GM19023 (cell line): ENCODE data around the gene GRM8.
"Not testable (repeated sequence)": the region's sequence is repeated elsewhere in the genome, so short reads cannot be mapped to it uniquely, and the experiment has no call there.

Experiments used
- ATAC-seq: cut with Tn5 transposase; IDR thresholded peaks from one replicate; pipeline ENCODE4 v1.9.1; 2021; ENCODE audit warnings: mild to moderate bottlenecking, moderate library complexity; ENCODE audit not compliant: unreplicated experiment

GRM8 gene

DNA sequence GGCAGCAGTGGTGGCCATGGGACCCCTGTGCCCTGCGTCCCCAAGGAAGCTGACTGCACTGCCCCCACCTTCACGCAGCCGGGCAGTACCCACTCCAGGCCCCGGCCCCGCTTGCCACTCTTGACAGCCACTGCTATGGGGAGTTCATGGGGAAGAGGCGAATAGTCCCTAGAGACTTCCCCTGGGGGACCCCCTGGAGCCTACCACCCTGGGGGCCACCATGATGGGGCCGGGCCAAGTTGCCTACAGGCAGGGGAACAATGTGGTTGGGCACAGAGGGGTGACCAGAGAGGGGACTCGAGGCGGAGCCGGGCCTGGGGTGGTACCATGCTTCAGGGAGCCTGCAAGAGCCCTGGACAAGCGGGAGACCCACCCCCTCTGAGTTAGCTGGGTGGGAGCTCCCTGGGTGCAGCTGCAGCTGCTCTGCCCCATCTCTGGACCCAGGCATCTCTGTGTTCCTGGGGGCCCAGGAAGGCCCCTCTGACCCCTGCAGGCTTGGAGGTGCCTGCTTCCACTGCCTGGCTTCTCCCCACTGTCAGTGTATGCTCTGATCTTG is 567.6 kb downstream of the GRM8 start:
- no peak for ATAC-seq

DNA sequence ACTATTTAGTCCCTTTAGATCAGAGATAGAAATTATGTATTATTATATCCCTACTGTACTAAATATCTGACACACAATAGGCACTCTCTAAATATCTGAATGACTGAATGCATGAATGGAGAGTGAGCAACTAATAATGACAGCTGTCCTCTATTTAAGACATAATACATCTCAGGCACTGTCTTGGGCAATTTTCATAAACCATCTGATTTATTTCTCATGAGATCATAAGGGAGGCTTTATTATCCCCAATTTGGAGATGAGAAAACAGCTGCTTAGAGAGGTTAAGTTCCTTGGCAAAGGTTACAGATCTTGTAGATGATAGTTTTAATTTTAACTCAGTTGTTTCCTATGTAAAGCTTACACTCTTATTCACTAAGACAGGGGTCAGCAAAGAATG is 570.6 kb downstream of the GRM8 start:
- ATAC-seq = no peak

DNA sequence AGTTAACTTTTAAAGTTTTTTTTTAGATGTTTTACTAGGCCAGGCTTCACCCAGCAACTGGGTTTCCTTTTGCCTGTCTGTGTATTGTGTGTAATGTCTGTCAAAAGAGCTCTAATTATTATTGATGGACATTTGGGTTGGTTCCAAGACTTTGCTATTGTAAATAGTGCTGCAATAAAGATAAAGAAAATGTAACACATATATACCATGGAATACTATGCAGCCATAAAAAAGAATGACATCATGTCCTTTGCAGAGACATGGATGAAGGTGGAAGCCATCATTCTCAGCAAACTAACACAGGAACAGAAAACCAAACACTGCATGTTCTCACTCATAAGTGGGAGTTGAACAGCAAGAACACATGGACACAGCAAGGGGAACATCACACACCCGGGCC is 584.0 kb downstream of the GRM8 start:
- ATAC-seq = not testable (repeated sequence)

DNA sequence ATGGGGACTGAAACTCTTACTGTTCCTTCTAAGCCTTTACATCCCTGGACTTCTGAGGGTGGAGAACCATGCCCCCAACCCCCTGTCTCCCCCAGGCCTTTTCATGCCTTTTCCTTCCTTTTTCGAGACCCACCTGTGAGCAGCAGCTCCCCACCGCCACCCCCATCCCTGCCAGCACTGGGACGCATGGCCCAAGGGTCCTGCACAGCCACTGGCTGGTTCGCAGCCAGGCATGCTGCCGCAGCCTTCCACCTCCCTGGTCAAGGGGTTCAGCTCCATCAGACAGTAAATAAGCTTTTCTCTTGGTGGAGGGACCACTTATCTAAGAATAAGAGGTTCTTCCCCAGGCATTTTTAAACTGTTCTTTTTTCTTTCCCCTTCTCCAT is 584.4 kb downstream of the GRM8 start:
- ATAC-seq = no peak

DNA sequence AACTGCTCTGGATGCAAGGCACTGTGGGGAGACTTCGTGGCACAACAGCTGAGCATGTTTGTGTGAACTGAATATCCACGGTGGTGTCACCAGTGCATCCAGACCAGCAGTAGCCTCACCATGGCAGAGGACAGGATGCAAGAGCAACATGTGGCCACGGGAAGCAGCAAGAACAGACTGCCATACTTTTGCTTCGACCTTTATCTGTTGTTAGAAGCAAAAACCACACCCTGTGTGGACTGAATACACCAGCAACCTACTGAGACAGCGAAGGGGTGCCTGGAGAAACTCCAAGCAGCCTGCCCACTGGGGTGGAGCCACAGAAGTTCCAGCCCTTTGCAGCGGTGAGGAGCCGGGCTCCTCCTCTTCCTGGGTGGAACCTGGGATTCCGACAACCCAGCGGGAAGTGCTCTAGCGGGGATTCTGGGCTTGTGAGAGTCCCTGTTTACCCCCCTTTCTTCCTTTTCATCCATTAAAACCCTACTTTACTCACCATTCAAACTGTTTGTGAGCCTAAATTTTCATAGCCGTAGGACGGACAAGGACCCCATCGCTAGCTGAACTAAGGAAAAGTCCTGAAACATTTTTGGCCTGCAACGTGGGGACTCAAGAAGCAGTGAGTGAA is 584.9 kb downstream of the GRM8 start:
- no peak for ATAC-seq

DNA sequence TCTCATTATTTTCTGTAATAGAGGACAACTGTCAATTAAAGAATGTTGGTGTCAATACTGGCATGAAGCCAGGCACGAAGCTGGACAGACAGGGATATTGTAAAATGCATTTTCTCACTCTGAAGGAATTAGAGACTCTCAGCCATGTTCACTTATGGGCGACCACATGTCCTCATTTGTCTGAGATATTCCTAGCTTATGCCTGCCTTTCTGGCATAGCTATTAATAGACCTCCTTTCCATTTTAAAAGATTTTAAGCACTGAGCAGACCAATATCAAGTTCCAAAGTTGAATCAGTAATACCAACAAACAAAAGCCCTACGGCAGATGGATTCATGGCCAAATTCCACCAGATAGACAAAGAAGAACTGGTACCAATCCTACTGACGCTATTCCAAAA is 589.9 kb downstream of the GRM8 start:
- no peak for ATAC-seq

DNA sequence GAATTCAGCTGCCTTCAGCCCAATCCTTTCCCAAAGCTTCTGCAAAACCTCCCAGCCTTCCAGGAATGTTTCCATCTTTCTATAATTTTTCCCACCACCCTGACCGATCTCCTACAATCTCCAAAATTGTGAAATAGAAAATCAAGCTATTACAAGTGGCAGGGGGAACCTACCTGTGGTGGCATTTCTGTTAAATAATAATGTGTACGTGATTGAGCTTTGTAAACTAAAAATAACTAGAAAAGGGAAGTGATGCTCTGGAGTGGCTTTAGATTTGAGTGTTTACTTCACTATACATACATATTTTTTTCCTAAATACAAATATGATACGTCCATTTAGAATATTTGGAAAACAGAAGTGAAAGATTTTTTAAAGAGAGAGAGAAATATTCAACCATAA is 593.6 kb downstream of the GRM8 start:
- ATAC-seq = peak; percentile 47

DNA sequence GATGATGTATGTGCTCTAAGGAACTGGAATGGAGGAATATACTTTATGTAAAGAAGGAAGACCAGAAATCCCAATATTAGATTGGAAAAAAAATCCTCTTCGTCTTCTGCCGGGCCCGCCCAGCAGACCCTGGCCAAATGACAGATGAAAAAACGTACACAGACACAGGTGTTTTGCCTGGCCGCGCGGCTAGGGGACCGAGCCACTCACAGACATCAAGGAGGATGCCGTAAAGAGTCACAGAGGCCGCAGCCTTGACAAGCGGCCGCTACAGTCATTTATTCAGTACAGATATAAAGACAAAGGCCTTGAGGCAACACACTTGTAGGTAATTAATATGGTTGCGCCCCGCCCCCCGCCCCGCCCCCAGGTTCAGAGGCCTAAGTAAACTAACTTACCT is 594.1 kb downstream of the GRM8 start:
- ATAC-seq = peak; percentile 13

DNA sequence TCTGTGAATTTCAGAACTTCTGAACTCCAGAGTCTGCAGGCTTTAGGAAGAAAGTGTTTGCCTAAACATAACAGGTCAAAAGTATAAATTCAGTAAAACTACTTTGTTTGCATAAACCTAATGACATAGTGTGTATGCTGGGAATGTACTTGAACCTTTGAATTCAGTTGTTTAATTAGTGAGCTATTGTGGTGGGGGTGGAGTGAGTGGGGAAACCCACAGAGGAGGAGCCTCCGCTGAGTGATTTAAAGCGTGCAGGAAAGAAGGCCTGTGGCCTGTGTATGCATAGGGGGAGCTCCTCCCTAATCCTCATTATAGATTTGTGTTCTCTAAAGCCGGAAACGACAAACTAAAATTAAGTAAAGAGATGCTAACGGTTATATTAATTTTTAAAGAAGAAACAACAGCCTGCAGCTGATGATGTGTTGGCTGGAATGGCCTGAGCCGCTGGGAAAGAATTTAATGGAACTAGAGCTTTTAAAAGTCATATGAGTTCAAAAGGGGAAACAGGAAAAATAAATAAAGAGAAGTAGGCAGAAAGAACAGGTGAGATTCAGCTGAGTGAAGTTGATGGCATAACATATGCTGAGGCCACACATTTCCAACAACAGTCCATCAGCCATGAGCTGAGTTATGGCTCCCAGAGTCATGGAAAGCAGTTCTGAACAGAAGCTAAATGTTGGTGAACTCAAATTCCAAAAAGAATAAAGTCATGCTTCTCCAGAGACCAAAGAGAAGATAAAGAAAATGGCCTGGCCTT is 595.0 kb downstream of the GRM8 start:
- ATAC-seq = peak; percentile 95

DNA sequence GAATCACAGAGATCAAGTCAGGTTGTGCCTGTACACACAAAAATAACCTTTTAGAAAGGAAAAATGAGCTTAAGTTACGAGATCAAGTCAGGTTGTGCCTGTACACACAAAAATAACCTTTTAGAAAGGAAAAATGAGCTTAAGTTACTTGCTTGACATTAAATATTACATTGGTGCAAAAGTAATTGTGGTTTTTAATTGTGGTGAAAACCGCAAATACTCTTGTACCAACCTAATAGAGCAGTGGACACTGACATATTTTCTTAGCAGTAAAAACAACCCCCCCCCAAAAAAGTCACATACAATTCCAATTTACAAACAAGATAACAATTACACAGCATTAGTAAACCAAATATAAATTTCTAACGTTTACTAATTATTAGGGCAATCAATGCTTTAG is 595.6 kb downstream of the GRM8 start:
- peak; percentile 1 for ATAC-seq

DNA sequence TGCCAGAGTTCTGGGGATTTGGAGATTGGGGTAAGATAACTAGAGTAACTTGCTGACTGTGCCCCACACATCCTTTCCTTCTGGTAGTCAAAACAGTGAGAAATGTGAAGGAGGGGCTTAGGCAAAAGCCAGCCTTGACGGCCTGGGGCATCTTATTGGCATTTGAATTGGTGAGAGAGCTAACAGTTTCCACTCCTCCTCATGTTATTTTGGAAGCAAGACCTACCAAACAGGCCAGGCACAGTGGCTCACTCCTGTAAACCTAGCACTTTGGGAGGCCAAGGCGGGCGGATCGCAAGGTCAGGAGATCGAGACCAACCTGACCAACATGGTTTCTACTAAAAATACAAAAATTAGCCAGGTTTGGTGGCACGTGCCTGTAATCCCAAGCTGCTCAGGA is 596.6 kb downstream of the GRM8 start:
- ATAC-seq = no peak

DNA sequence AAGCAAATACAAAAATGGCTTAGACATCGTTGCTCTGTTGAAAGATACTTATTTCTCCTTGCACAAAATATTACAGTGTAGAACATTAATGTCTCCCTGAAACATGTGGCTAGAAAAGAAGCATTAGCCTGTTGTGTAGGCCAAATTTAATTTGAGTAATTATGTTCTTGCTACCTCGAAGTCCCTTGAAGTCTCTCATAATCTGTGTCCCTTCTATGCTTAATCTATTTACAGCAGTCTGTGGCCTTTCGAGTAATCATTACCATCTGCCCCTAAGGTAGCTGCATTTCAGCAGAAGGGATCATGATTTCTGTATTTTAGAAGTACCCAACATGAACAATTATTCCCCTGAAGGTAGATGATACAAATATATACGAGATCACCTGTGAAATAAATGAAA is 615.2 kb downstream of the GRM8 start:
- ATAC-seq = no peak

DNA sequence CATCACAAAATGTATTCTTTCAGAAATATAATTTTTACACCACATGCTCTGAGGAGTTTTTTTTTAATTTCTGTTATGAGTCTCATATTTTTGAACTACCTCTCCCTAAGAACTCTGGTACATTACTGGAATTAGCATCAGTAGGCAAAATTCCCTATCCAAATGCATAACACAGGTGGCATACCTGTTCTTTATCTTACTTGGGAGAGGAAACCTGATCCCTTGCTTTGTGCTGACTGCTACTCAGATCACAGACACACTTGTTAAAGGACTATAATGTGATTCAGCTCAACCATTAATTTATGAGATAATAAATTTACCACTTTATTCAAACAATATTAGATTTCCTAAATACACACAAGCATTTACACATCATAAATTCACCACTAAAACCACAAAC is 617.2 kb downstream of the GRM8 start:
- no peak for ATAC-seq

DNA sequence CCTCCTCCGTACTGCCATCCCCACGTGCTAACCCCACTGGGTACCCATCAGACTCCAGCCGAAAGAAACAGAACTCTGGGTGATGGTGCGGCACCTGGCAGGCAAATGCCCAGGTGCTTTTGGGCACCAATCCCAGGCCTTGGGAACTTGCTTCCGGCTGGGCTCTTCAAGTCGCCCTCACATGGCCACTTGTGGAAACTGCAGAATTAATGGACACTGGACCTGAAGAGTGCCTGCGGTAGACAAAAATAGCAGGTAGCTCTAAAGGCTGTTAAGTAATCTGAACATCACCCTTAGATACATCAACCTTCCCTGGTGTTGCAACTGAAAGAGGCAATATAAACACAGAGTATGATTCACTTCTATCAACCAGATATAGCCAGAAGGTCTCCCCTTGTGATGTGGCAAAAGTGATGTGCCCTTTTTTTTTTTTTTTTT is 644.4 kb downstream of the GRM8 start:
- no peak for ATAC-seq

DNA sequence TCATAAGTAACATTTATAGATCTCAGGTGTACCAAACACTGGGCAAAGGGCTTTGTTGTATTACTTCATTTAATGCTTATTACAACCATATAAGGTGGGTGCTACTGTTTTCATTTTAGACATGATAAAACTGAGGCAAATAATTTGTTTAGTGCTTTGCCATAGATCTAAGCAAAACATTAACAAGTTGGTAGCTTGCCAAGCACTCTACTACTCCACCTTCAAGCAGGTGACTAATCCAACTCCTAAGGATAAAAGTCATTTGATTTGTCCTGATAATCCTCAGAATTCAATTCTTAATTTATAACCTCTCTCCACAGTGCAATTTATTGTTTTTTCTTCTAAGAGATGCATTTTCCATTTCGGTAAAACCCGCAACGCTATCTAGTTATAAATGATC is 646.4 kb downstream of the GRM8 start:
- no peak for ATAC-seq

DNA sequence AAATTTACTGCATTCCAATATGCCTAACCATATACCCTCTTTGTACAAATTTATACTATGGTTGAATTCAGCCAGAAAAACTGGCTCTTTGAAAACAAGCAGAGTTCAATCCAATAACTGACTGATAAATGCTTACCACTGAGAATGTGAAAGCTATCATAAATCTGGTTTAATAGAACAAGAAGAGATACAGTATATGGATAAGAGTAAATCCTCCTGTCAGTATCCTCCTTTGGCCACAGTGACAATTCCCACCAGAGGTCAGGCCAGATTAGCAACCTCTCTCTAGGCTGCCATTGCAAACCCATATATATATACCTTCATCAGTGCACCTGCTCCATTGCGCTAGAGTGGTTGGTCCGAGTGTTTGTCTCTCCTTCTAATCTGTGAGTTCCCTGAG is 647.2 kb downstream of the GRM8 start:
- ATAC-seq = no peak

DNA sequence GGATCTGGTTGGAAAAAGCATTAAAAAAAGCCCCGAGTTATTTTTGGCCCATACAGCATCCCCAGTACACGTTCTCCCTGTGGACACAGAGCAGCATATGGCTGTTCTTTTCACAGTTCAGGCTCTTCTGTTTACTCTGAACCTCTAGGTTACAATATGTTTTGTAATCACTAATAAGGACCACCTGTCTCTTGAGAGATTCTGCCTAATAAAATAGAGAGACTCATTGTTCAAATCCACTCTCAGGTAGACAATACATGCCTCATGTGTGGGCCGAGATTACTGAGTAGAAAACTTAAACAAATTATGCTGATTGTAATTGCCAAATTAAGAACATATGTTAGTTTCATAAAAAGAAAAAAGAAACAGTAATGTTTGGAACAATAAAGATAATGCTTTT is 647.7 kb downstream of the GRM8 start:
- ATAC-seq = no peak

DNA sequence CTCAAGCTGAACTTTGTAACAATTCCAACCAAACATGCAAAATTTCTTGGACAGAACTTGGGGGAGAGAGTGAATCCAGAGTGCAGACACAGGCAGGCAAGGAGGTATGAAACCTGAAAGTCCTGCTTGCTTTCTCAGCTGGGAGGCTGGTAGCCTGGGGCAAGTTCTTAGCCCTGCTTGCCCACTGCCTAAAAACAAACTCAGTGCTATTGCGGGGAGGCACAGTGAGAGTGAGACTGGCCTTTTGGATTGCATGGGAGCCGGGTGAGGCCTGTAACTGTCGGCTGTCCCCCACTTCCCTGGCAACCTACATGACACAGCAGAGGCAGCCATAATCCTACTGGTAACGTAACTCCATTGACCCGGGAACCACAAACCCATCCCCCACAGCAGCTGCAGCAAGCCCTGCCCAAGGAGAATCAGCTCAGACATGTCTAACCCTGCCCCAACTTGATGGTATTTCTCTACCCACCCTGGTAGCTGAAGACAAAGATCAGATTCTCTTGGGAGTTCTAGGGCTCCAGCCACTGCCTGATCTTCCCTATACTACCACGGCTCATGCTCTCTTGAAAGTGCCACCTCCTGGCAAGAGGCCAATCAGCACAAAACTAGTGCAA is 663.6 kb downstream of the GRM8 start:
- ATAC-seq = no peak

DNA sequence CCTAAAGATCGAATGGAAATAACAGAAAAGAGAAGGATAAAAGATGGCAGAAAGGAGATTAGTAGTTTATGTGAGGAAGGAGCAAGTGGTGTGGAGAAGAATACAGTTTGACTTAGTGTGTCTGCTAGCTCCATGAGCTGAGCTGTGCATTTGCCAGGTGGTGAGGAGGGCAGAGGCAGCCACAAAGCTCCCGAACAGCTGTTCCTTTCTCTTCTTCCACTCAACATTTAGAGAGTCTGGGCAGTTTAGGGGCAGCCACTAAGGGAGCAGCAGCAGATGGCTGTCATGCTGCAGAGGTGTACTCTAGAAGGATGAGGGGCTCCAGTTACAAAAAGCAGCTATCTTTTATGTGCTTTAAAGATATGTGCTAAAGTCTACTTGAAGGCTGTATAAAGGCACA is 674.4 kb downstream of the GRM8 start:
- no peak for ATAC-seq

DNA sequence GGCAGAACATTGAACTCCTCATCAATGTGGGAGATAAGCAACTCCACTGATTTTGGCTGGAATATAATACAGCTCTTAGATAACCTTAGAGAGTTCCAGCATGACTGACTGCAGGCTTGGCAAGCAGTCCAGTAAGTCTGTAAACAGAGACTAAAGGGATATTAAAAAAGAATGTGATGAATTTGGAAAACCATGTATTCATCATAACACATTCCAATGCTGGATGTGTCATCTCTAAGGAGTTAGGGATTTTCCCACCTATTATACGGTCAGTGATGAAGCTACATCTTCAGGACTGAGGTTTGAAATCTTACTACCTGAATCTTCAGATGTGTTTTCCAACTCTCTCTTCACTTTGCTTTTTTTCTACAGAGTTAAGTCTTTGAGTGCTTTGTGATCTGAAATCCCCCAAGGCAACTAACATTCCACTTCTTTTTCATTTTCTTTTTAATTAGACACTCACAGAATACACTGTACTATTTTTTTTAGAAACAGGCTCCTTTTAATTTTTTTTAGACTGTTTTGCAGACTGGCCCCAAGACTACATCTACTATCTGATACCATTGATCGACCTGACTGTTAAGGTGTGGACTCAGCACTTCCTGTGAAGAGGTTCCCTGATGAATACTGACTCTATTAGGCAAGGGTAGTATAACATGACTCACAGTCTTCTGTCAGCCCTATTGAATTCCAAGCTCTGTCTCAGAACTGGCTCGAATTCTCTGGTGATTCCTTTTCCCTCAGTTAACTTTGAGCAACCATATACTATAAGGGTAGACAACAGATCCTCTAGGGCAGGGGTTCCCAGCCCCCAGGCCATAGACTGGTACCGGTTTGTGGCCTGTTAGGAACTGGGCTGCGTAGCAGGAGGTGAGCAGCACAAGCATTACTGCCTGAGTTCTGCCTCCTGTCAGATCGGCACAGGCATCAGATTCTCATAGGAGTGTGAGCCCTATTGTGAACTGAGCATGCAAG is 678.2 kb downstream of the GRM8 start:
- ATAC-seq = peak; percentile 47

DNA sequence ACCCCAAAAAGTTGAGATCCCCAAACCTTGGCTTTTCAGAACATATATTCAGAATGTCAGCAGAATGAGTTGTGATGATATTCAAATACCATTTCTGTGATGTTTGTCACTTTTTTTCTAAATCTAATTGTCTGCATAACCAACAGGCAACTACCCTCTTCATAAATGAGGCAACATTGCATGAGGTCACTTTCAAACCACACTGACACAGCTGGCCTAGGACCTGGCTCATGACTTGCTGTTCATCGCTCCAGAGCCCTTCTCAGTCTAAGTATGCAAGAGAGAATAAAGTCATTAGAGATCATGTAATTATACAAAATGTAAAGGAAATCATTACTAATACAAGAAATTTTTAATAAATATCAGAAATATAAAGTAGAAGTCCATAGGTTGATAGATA is 681.9 kb downstream of the GRM8 start:
- no peak for ATAC-seq
